Right lobe of liver (tissue), 6 donors: ENCODE data around the gene STAC. TPM values are rescaled to one million over a fixed set of nuclear protein-coding genes. Genes with fewer than 3 reads are reported as not detected.

Experiments
- ATAC-seq, 4 donors: fragments of 200-7000 bp; cut with Tn5 transposase; one replicate each; pipeline ENCODE4 v1.9.1; 2020; ENCODE audit warnings: mild to moderate bottlenecking in 4 of 4, moderate library complexity in 4 of 4
- DNase-seq, 3 donors: peaks; one replicate each; pipeline ENCODE4 v3.0.0-alpha.2; 2020
- H3K27ac ChIP-seq, 3 donors: fragments of 200-600 bp; one replicate each; pipeline ENCODE4 v1.8.0; 2022
- H3K27me3 ChIP-seq, 2 donors: fragments of 200-600 bp; one replicate each; pipeline ENCODE4 v1.8.0; 2022
- H3K36me3 ChIP-seq, 4 donors: fragments of 200-600 bp; sonication (generic) in 1 of 4; one replicate each; pipeline versions ENCODE4 v1.5.1 to v1.8.0; 2017 to 2022; ENCODE audit warnings: control low read depth in 1 of 4
- H3K4me1 ChIP-seq, 4 donors: fragments of 200-600 bp; sonication (generic) in 1 of 4; one replicate each; pipeline versions ENCODE4 v1.5.1 to v1.8.0; 2017 to 2022; ENCODE audit warnings: control low read depth in 1 of 4
- H3K4me3 ChIP-seq, 3 donors: fragments of 200-600 bp; one replicate each; pipeline ENCODE4 v1.8.0; 2022
- H3K9me3 ChIP-seq, 4 donors: fragments of 200-600 bp; sonication (generic) in 1 of 4; one replicate each; pipeline versions ENCODE4 v1.5.1 to v1.8.0; 2017 to 2022; ENCODE audit warnings: control low read depth in 1 of 4
- CTCF ChIP-seq, 4 donors: fragments of 200-600 bp in 3 of 4; fragments of 450-650 bp in 1 of 4; IDR thresholded peaks; one replicate each; pipeline versions ENCODE4 v1.5.1 to v1.8.0; 2016 to 2022; ENCODE audit warnings: antibody characterized with exemption in 4 of 4, mild to moderate bottlenecking in 2 of 4
- POLR2A ChIP-seq: fragments of 450-650 bp; IDR thresholded peaks from one replicate; pipeline ENCODE4 v1.6.1; 2017; ENCODE audit warnings: antibody characterized with exemption, mild to moderate bottlenecking
- WGBS: methylation state at CpG from one replicate; pipeline ENCODE4 v1.1.6; 2018; ENCODE audit warnings: low coverage, low lambda C conversion rate; ENCODE audit not compliant: insufficient coverage; ENCODE audit errors: missing lambda C conversion rate; 5-methylcytosine and 5-hydroxymethylcytosine counted together
- intact Hi-C, 2 donors: fragments of 100-400 bp; cut with DNase I; formaldehyde crosslinking; loops; one replicate each; pipeline versions ENCODE4 v1.11.2 to v1.14.1; 2022
- total RNA-seq, 6 experiments: library from RNA; depleted of rRNA in 2 of 6; stranded (reverse); fragments of >200 nt in 2 of 6; fragmentation: NEBNext Ultra II Directional in 3 of 6; extraction: Animal tissue kit (Norgen Biotek cat#: 25700) in 3 of 6; gene quantifications; one replicate each; pipeline versions ENCODE4 v1.1.0 to v1.2.4, GENCODE V29; 2016 to 2023
- donor health status: DM: no; HTN: yes; CAD: no.
- donor health status: DM: no; HTN: no; CAD: no.
- donor health status: DM: no; HTN: no; CAD: no.
- donor health status: DM: no; HTN: yes; CAD: no.
- donor health status: DM: no; HTN: yes; CAD: no.

Gene STAC
- total RNA-seq, 6 experiments from 2014 or later = 0.19 to 1.2 (median 0.70) TPM

DNA sequence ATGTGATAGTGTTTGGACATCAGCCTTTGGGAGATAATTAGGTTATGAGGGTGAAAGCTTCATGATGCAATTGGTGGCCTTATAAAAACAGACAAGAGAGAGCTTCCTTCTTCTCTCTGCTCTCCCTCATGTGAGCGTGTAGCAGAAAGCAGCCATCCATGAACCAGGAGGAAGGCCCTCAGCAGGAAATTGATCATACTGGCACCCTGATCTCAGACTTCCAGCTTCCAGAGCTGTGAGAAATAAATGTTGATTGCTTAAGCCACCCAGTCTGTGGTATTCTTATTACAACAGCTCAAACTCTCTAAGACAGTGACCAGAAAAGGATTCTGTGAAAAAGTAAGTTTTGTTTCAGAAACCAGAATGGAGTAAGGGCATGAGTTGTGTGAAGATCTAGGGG lies 13.3 kb downstream of the STAC start:
- no peaks in the 10 kb centered on the region for H3K36me3 ChIP-seq
- H3K27ac ChIP-seq = no peak overlapping the region
- TF ChIP-seq CTCF (IDR thresholded peaks at IDR 0.05) (no peak), POLR2A (no peak)
- DNase-seq (no peak), ATAC-seq (no peak)
- WGBS = 75% methylated on average over 1 of the region's 1 CpG
- H3K27me3 ChIP-seq = no peaks in the 10 kb centered on the region
- intact Hi-C loops = no loop called here
- no peaks in the 10 kb centered on the region for H3K4me1 ChIP-seq
- no peak overlapping the region for H3K4me3 ChIP-seq
- no peaks in the 10 kb centered on the region for H3K9me3 ChIP-seq

DNA sequence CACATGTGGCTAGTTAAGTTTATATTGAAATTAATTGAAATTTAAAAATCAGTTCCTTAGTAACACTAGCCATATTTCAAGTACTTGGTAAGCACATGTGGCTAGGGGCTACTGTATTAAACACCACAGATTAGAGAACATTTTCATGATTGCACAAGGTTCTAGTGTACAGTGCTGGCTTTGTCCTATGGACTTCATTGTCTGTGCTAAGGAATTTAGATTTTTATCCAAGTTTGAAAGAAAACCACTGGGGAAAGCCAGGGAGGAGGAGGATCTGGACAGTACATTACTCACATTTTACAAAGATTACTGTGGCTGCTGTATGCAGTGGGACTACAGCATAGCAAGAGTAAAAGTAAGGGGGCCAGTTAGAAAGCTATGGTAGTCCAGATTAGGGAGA lies 13.9 kb downstream of the STAC start:
- Histone ChIP-seq H3K4me3 (no peak overlapping the region), H3K27me3 (no peaks in the 10 kb centered on the region), H3K4me1 (no peaks in the 10 kb centered on the region), H3K27ac (no peak overlapping the region), H3K9me3 (no peaks in the 10 kb centered on the region), H3K36me3 (no peaks in the 10 kb centered on the region)
- no peak for DNase-seq
- intact Hi-C loops = no loop called here
- ATAC-seq = no peak
- TF ChIP-seq POLR2A (no peak), CTCF (IDR thresholded peaks at IDR 0.05) (no peak)

- TF ChIP-seq CTCF (IDR thresholded peaks at IDR 0.05) = no peak
- no peak for TF ChIP-seq POLR2A
- DNase-seq (no peak), ATAC-seq (no peak)
- intact Hi-C loops = no loop called here
- Histone ChIP-seq H3K27me3 (no peaks in the 10 kb centered on the region), H3K4me3 (no peak overlapping the region), H3K9me3 (no peaks in the 10 kb centered on the region), H3K4me1 (no peaks in the 10 kb centered on the region), H3K27ac (no peak overlapping the region), H3K36me3 (no peaks in the 10 kb centered on the region)
- WGBS = 41% methylated on average over 2 of the region's 2 CpGs
These were observed 17.5 kb downstream of the STAC start for GRCh38 chr3:36397841-36398240.

DNA sequence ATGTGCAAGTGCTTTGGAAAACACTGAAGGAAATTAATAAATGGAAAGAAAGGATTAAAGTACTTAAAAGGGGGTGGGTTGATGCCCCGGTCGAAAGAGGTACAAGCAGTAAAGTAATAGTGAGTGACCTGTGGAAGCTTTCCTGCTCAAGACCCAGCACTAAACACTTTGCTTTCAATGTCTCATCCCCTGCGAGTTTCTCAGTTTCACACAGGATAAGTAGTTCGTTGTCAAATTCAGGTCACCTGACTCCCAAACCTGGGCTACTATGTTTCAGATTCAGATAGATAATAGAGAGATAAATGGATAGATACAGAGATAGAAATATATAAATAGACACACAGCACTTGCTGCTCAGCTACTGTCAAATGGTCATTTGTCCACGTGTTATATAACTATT lies 19.6 kb downstream of the STAC start:
- no peak for DNase-seq
- Histone ChIP-seq H3K27ac (no peak overlapping the region), H3K9me3 (no peaks in the 10 kb centered on the region), H3K4me1 (no peaks in the 10 kb centered on the region), H3K4me3 (no peak overlapping the region), H3K36me3 (no peaks in the 10 kb centered on the region), H3K27me3 (no peaks in the 10 kb centered on the region)
- intact Hi-C loops = no loop called here
- ATAC-seq = no peak
- 56% methylated on average over 5 of the region's 5 CpGs for WGBS
- TF ChIP-seq CTCF (IDR thresholded peaks at IDR 0.05) (no peak), POLR2A (no peak)

DNA sequence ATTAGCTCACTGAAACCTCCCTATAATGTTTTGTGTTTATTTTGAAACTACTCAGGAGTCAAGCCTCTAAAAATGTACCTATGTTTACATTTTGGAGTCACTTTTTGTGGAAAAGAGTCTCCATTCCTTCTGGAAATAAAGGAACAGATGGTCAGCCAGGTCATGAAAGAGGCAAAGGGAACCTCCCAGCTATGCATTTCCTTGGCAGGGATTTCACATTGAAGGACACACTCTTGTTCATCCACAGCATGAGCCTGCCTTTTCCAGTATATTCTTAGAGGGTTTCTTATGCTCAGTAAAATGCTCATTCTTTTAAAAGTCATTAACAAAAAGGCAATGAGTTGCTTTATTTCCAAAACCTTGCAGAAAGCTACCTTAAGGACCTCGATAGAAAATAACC lies 20.8 kb downstream of the STAC start:
- TF ChIP-seq POLR2A = no peak
- no peak for TF ChIP-seq CTCF (IDR thresholded peaks at IDR 0.05)
- Histone ChIP-seq H3K9me3 (no peaks in the 10 kb centered on the region), H3K36me3 (no peaks in the 10 kb centered on the region), H3K27ac (no peak overlapping the region), H3K4me1 (no peaks in the 10 kb centered on the region), H3K27me3 (no peaks in the 10 kb centered on the region), H3K4me3 (no peak overlapping the region)
- intact Hi-C loops = no loop called here
- DNase-seq = no peak
- WGBS = 62% methylated on average over 1 of the region's 1 CpG
- no peak for ATAC-seq
